Nephron (organoid): ENCODE results near the gene AOPEP.

Experiments
- H3K27ac Mint-ChIP-seq, 3 experiments: 2 replicates each; pipeline ENCODE4 v1.8.0; 2020; ENCODE audit warnings: mixed read lengths in 3 of 3, mild to moderate bottlenecking in 2 of 3, moderate library complexity in 1 of 3
- H3K27me3 Mint-ChIP-seq: 2 replicates; pipeline ENCODE4 v1.8.0; 2021; ENCODE audit warnings: low read depth, mild to moderate bottlenecking, moderate library complexity, mixed read lengths
- H3K36me3 Mint-ChIP-seq: 2 replicates; pipeline ENCODE4 v1.8.0; 2020; ENCODE audit warnings: low read depth, mixed read lengths
- H3K4me1 Mint-ChIP-seq: 2 replicates; pipeline ENCODE4 v1.8.0; 2020; ENCODE audit warnings: mixed read lengths
- H3K4me3 Mint-ChIP-seq, 3 experiments: 2 replicates each; pipeline ENCODE4 v1.8.0; 2020; ENCODE audit warnings: mild to moderate bottlenecking in 3 of 3, mixed read lengths in 3 of 3, moderate library complexity in 2 of 3
- H3K9me3 Mint-ChIP-seq: 2 replicates; pipeline ENCODE4 v1.8.0; 2020; ENCODE audit warnings: mixed read lengths
- TF ChIP-seq, protein P1 (sequence below), 3 experiments: fragments of 200-600 bp; sonication (generic); IDR thresholded peaks; one replicate each; pipeline ENCODE4 v1.5.0; 2021; ENCODE audit warnings: antibody characterized with exemption in 3 of 3; ENCODE audit not compliant: unreplicated experiment in 3 of 3

Gene AOPEP

GRCh38 chr9:94867842-94868312, 141.4 kb downstream of the AOPEP start:
- H3K9me3 Mint-ChIP-seq = no peaks in the 10 kb centered on the region
- H3K27ac Mint-ChIP-seq = peak overlapping the region; percentile 84 to 96 (median 95)
- H3K4me3 Mint-ChIP-seq = peak overlapping the region in 2 of 3 experiments; percentile 35 to 41
- no peaks in the 10 kb centered on the region for H3K27me3 Mint-ChIP-seq
- peaks cover 79% of the 10 kb centered on the region for H3K4me1 Mint-ChIP-seq
- TF ChIP-seq, protein P1, sequence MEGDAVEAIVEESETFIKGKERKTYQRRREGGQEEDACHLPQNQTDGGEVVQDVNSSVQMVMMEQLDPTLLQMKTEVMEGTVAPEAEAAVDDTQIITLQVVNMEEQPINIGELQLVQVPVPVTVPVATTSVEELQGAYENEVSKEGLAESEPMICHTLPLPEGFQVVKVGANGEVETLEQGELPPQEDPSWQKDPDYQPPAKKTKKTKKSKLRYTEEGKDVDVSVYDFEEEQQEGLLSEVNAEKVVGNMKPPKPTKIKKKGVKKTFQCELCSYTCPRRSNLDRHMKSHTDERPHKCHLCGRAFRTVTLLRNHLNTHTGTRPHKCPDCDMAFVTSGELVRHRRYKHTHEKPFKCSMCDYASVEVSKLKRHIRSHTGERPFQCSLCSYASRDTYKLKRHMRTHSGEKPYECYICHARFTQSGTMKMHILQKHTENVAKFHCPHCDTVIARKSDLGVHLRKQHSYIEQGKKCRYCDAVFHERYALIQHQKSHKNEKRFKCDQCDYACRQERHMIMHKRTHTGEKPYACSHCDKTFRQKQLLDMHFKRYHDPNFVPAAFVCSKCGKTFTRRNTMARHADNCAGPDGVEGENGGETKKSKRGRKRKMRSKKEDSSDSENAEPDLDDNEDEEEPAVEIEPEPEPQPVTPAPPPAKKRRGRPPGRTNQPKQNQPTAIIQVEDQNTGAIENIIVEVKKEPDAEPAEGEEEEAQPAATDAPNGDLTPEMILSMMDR (IDR thresholded peaks at IDR 0.05; ENCODE audit: unreplicated experiment in 3 of 3) = no peak
- no peaks in the 10 kb centered on the region for H3K36me3 Mint-ChIP-seq

DNA sequence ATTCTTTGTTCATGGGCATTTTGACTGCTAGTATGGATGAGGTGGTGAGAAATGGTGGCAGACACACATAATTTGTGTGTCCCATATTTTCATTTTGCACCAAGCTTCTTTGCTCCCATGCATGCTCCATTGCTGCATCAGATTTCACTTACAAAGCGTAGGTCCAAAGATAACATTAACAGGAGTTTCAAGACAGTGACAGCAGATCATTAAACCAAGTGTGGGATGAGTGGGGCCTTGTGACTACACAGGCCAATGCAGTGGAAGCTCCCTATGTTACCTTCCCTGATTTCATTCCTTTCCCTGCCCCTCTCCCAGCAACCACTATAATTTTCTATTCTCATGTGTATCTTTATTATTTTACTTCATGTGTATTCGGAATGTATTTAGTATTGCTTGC, 142.0 kb downstream of the AOPEP start:
- peaks cover 85% of the 10 kb centered on the region for H3K4me1 Mint-ChIP-seq
- peak overlapping the region in 1 of 3 experiments; percentile 9 for H3K4me3 Mint-ChIP-seq
- no peaks in the 10 kb centered on the region for H3K9me3 Mint-ChIP-seq
- TF ChIP-seq, protein P1 (IDR thresholded peaks at IDR 0.05; ENCODE audit: unreplicated experiment in 3 of 3) = no peak
- no peaks in the 10 kb centered on the region for H3K27me3 Mint-ChIP-seq
- H3K27ac Mint-ChIP-seq = peak overlapping the region; percentile 84 to 96 (median 95)
- no peaks in the 10 kb centered on the region for H3K36me3 Mint-ChIP-seq

DNA sequence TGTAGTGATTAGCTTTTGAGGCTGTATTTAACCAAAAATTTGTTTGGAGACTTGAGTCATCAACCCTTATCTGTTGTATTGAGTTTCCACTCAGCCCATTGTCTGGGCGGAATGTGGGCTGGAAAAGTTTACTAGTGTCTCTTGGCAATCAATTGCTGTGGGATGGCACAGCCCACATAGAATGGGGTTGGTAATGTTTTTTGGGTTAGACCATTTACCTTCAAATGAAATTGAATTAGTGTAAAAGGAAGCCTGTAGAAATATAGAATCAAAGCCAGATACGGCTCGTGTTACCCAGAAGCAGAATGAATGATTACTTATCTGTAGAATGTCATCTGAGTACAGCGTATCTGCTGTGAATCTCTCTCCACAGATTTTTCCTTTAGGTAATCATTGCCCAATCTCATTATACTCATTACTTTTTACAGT, 142.9 kb downstream of the AOPEP start:
- no peaks in the 10 kb centered on the region for H3K9me3 Mint-ChIP-seq
- H3K4me3 Mint-ChIP-seq = no peak overlapping the region
- peaks cover 77% of the 10 kb centered on the region for H3K4me1 Mint-ChIP-seq
- H3K27ac Mint-ChIP-seq = peak overlapping the region; percentile 63 to 73 (median 64)
- H3K27me3 Mint-ChIP-seq = no peaks in the 10 kb centered on the region
- TF ChIP-seq, protein P1 (IDR thresholded peaks at IDR 0.05; ENCODE audit: unreplicated experiment in 3 of 3) = no peak
- H3K36me3 Mint-ChIP-seq = no peaks in the 10 kb centered on the region

DNA sequence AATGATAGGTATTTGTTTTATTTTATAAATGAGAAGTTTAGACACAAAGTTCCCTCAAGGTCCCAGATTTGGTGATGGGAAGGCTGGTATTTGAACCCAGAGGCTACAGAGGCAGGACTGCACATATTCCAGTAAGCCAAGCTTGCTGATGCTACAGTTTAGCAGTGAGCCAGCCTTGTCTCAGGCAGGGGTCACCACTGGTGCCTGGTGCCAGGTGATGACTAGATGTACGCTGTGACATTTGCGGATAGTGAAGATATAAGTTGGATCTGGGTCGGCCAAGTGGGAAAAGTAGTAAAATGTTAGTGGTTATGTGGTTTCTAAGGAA, 143.9 kb downstream of the AOPEP start:
- TF ChIP-seq, protein P1 (IDR thresholded peaks at IDR 0.05; ENCODE audit: unreplicated experiment in 3 of 3) = no peak
- Mint-ChIP-seq H3K27me3 (no peaks in the 10 kb centered on the region), H3K4me3 (no peak overlapping the region), H3K9me3 (no peaks in the 10 kb centered on the region), H3K4me1 (peaks cover 71% of the 10 kb centered on the region), H3K27ac (peak overlapping the region; percentile 36 to 86 (median 59)), H3K36me3 (no peaks in the 10 kb centered on the region)

DNA sequence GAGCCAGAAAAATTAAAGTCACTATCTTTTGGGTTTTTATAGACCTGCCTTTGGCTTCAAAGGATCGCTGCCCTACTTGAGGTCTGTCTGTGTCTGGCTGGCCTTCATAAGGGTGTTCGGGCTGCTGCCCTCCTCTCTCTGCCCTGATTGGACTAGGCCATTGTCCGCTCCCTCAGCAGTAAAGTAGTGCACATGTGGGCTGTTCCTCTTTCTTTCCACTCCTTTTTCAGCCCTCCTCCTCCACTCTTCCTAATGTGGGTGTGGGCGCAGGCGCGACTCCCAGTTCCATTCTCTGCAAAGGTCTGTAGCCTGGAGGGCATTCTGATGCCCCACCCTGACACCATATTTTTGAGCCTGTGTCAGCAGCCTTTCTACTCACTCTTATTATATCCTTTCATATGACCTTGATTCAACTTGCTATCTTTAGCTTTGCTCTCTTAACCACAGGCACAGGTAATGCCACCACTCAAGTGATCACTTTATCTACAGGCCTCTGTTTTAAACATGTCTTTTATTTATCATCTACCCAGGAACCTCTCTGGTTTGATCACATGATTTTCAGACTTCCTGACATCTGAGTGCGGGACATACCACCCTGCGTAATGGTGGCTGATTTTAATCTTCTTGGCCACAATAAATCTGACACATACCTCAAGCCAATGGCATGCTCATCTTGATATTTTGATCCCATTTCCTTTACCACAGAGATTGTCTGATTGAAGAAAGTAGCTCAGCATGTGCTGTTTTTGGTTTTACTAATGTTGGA, 144.5 kb downstream of the AOPEP start:
- H3K36me3 Mint-ChIP-seq = peaks cover 5% of the 10 kb centered on the region
- no peaks in the 10 kb centered on the region for H3K27me3 Mint-ChIP-seq
- TF ChIP-seq, protein P1 (IDR thresholded peaks at IDR 0.05; ENCODE audit: unreplicated experiment in 3 of 3) = no peak
- no peaks in the 10 kb centered on the region for H3K9me3 Mint-ChIP-seq
- H3K4me3 Mint-ChIP-seq = no peak overlapping the region
- peak overlapping the region; percentile 36 to 86 (median 59) for H3K27ac Mint-ChIP-seq
- peaks cover 71% of the 10 kb centered on the region for H3K4me1 Mint-ChIP-seq
